ENCODE results near the gene ADD1.

The ADD1 gene

DNA sequence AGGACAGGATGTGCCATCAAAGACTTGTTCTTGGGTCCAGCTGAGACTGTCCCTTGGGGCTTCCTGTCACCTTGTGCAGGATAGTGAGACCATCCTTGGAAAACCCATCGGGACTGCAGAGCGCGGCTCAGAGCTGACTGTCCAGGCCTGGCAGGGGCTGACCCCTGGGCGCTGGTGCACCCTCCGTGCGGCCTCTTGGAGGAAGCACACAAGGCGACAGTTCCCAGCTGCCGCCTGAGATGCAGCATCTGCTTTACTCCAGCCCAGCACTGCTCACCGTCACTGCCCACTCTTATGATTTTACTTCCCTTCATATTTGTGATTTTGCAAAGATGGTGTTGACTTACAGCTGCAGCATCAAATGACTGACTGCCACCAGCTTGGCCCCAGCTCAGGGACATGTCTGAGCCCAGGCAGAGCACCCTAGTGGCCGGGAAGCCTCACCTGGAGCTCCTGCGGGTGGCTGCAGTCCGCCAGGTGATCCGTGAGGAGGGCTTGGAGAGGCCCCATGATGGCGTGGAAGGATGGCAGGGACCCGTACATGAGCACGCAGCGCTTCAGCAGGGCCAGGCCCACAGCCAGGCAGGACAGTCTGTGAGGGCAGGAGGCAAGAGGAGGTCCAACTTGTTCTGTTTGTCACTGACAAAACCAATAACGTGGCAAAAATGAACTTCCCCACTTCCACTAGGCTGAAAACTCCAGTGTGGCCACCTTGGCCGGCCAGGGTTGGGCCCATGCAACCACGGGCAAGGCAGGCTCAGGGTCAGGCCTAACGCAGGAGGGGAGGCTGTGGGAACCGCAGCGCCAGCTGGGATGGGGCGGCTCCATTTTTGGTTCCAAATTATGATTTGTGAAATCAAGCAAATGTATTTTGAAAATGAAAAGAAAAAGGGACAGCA lies 97.7 kb downstream of the ADD1 start:
- H3K4me2 ChIP-seq (ENCODE audit: low read length): no peak overlapping the region
- no peak overlapping the region for H3K27ac ChIP-seq
- no peaks in the 10 kb centered on the region for H3K79me2 ChIP-seq
- H3K4me3 ChIP-seq (ENCODE audit: low read depth, low read length): no peak overlapping the region
- no peaks in the 10 kb centered on the region for H3K9me3 ChIP-seq (ENCODE audit: control insufficient read depth, low read length)
- H3K4me1 ChIP-seq: no peaks in the 10 kb centered on the region
- no peaks in the 10 kb centered on the region for H3K27me3 ChIP-seq (ENCODE audit: control insufficient read depth, insufficient read depth, low read length)
- no peak overlapping the region for H2AFZ ChIP-seq
- TF ChIP-seq, protein P1, sequence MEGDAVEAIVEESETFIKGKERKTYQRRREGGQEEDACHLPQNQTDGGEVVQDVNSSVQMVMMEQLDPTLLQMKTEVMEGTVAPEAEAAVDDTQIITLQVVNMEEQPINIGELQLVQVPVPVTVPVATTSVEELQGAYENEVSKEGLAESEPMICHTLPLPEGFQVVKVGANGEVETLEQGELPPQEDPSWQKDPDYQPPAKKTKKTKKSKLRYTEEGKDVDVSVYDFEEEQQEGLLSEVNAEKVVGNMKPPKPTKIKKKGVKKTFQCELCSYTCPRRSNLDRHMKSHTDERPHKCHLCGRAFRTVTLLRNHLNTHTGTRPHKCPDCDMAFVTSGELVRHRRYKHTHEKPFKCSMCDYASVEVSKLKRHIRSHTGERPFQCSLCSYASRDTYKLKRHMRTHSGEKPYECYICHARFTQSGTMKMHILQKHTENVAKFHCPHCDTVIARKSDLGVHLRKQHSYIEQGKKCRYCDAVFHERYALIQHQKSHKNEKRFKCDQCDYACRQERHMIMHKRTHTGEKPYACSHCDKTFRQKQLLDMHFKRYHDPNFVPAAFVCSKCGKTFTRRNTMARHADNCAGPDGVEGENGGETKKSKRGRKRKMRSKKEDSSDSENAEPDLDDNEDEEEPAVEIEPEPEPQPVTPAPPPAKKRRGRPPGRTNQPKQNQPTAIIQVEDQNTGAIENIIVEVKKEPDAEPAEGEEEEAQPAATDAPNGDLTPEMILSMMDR (IDR thresholded peaks at IDR 0.05): no peak
- no peak overlapping the region for H3K9ac ChIP-seq
- no peaks in the 10 kb centered on the region for H3K36me3 ChIP-seq (ENCODE audit: control insufficient read depth, insufficient read depth, low read length)

DNA sequence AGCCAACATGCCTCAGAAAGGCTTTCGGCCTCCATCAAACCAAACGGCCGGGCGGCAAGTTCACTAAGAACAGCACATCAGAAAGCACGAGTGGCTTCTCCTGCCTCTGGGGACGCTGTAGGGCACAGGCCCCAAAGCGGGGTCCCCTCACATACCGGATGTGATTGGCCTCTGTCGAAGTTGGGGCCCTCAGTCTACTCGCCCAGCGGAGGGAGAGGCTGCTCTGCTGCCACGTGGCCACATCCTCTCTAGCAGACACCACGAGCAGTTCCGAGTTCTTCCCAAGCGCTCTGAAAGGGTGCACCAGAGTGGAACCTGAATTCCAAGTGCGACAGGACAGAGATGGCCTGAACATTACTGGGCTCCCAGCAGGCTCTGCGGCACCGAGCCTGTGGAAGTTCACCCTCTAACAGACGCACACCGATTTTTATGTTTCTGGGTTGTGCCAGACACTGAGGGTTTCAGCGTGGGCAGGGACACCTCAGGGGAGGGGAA lies 98.4 kb downstream of the ADD1 start:
- Histone ChIP-seq H3K9ac (no peak overlapping the region), H3K4me2 (ENCODE audit: low read length) (no peak overlapping the region), H3K27ac (no peak overlapping the region), H3K27me3 (ENCODE audit: control insufficient read depth, insufficient read depth, low read length) (no peaks in the 10 kb centered on the region), H3K4me3 (ENCODE audit: low read depth, low read length) (no peak overlapping the region), H3K9me3 (ENCODE audit: control insufficient read depth, low read length) (no peaks in the 10 kb centered on the region), H3K36me3 (ENCODE audit: control insufficient read depth, insufficient read depth, low read length) (no peaks in the 10 kb centered on the region), H2AFZ (no peak overlapping the region), H3K4me1 (no peaks in the 10 kb centered on the region), H3K79me2 (no peaks in the 10 kb centered on the region)
- TF ChIP-seq, protein P1 (IDR thresholded peaks at IDR 0.05): no peak

GRCh38 chr4:2942532-2943363 lies 99.1 kb downstream of the ADD1 start:
- H3K9me3 ChIP-seq (ENCODE audit: control insufficient read depth, low read length): no peaks in the 10 kb centered on the region
- TF ChIP-seq, protein P1 (IDR thresholded peaks at IDR 0.05): no peak
- no peak overlapping the region for H2AFZ ChIP-seq
- H3K36me3 ChIP-seq (ENCODE audit: control insufficient read depth, insufficient read depth, low read length): no peaks in the 10 kb centered on the region
- no peak overlapping the region for H3K4me2 ChIP-seq (ENCODE audit: low read length)
- H3K27me3 ChIP-seq (ENCODE audit: control insufficient read depth, insufficient read depth, low read length): no peaks in the 10 kb centered on the region
- no peak overlapping the region for H3K4me3 ChIP-seq (ENCODE audit: low read depth, low read length)
- H3K79me2 ChIP-seq: no peaks in the 10 kb centered on the region
- no peaks in the 10 kb centered on the region for H3K4me1 ChIP-seq
- H3K27ac ChIP-seq: no peak overlapping the region
- H3K9ac ChIP-seq: no peak overlapping the region

- Histone ChIP-seq H3K9me3 (ENCODE audit: control insufficient read depth, low read length) (no peaks in the 10 kb centered on the region), H2AFZ (no peak overlapping the region), H3K27ac (no peak overlapping the region), H3K36me3 (ENCODE audit: control insufficient read depth, insufficient read depth, low read length) (no peaks in the 10 kb centered on the region), H3K4me2 (ENCODE audit: low read length) (no peak overlapping the region), H3K27me3 (ENCODE audit: control insufficient read depth, insufficient read depth, low read length) (no peaks in the 10 kb centered on the region), H3K4me3 (ENCODE audit: low read depth, low read length) (no peak overlapping the region), H3K79me2 (no peaks in the 10 kb centered on the region), H3K9ac (no peak overlapping the region), H3K4me1 (no peaks in the 10 kb centered on the region)
- TF ChIP-seq, protein P1 (IDR thresholded peaks at IDR 0.05): no peak
Measured at GRCh38 chr4:2943364-2944090, 99.9 kb downstream of the ADD1 start.
